Esophagus (tissue), 2 donors: ENCODE data around the gene TXNRD2. TPM values are rescaled to one million over a fixed set of nuclear protein-coding genes. Genes with fewer than 3 reads are reported as not detected.

ENCODE experiments used
- H3K27ac ChIP-seq, 2 donors: one replicate each; pipeline ENCODE4 v1.5.1; 2013; ENCODE audit warnings: low read depth in 2 of 2, mild to moderate bottlenecking in 2 of 2, inconsistent platforms in 1 of 2, low read length in 1 of 2, moderate library complexity in 1 of 2
- H3K27me3 ChIP-seq, 2 donors: one replicate each; pipeline ENCODE4 v1.6.1; 2013; ENCODE audit warnings: low read length in 2 of 2, control low read depth in 1 of 2, mild to moderate bottlenecking in 1 of 2; ENCODE audit not compliant: insufficient read depth in 2 of 2, control insufficient read depth in 1 of 2
- H3K36me3 ChIP-seq, 2 donors: one replicate each; pipeline ENCODE4 v1.6.1; 2013; ENCODE audit warnings: low read length in 1 of 2; ENCODE audit not compliant: control insufficient read depth in 2 of 2, insufficient read depth in 2 of 2
- H3K4me1 ChIP-seq, 2 donors: one replicate each; pipeline ENCODE4 v1.6.1; 2013; ENCODE audit warnings: low read length in 1 of 2; ENCODE audit not compliant: control insufficient read depth in 2 of 2, insufficient read depth in 2 of 2
- H3K4me3 ChIP-seq, 2 donors: one replicate each; pipeline ENCODE4 v1.5.1; 2013; ENCODE audit warnings: low read length in 2 of 2, mild to moderate bottlenecking in 2 of 2, low read depth in 1 of 2, moderate library complexity in 1 of 2
- H3K9me3 ChIP-seq, 2 donors: one replicate each; pipeline ENCODE4 v1.6.1; 2013; ENCODE audit warnings: mild to moderate bottlenecking in 2 of 2, low read depth in 1 of 2, low read length in 1 of 2, moderate library complexity in 1 of 2; ENCODE audit not compliant: control insufficient read depth in 2 of 2, insufficient read depth in 1 of 2
- WGBS, 2 donors: extraction: QIAGEN DNeasy Blood & Tissue Kit; methylation state at CpG; one replicate each; pipeline ENCODE4 v1.1.7; 2013; 5-methylcytosine and 5-hydroxymethylcytosine counted together
- polyA plus RNA-seq, 2 donors: library from polyadenylated mRNA; stranded (reverse); fragments of 200-250 nt; gene quantifications; one replicate each; pipeline ENCODE4 v1.2.3, GENCODE V29; 2013
- donor health status: healthy with polysubstance abuse.
- donor health status: Bipolar disorder and iron deficiency.

TXNRD2 gene
- polyA plus RNA-seq, 2 donors, result 9.6 to 20.6 TPM

- no peak overlapping the region for H3K4me3 ChIP-seq
- WGBS, 2 donors, result 81 to 86% methylated on average over 7 of the region's 7 CpGs
- H3K4me1 ChIP-seq, result peaks cover 0 to 12% of the 10 kb centered on the region in 2 donors
- no peaks in the 10 kb centered on the region for H3K9me3 ChIP-seq
- H3K27me3 ChIP-seq, result no peaks in the 10 kb centered on the region
- H3K36me3 ChIP-seq, result peaks cover 8 to 33% of the 10 kb centered on the region in 2 donors
- no peak overlapping the region for H3K27ac ChIP-seq
Measured at GRCh38 chr22:19967850-19968449, 26.3 kb upstream of the TXNRD2 start.

DNA sequence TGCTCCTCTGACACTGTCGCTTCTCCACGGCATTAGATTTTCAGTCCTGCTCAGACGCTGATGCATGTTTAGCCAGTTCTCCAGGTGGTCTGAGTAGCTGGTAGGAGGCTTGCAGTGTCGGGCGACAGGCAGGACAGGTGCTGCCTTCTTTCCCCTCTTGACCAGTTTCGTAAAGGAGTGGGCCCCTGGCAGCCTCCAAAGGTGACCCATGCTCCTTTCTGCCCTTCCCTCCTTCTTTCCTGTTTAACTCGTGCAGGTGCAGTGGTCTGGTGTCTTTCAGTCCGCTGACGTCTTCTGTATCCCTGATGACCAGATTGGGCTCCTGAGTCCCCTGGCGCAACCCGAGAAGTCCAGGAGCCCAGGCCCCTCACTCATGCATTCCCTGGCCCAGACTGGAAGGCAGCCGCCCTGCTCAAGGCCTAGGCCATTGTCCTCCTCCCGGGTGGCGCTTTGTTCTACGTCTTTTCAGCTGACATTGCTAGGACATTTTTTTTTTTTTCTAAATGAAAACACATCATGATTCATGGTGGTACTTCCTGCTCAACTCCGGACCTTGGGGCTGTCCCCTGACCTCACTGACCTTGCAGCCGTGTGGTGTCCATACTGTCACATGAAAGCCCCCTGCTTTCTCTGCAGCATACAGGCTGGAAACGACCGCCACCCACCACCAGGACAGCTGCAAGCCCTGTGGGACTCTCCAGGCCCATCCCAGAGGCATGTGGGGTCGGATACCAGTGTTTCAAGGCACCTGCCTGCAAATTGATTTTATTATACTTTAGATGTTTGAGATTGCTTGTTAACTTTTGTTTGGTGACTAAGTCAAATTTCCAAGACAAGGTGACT is 25.5 kb upstream of the TXNRD2 start:
- Histone ChIP-seq H3K4me1 (peaks cover 4 to 19% of the 10 kb centered on the region in 2 donors), H3K4me3 (no peak overlapping the region), H3K27ac (no peak overlapping the region), H3K27me3 (no peaks in the 10 kb centered on the region), H3K36me3 (peaks cover 8 to 33% of the 10 kb centered on the region in 2 donors), H3K9me3 (no peaks in the 10 kb centered on the region)
- 70 to 74% methylated on average over 20 of the region's 20 CpGs for WGBS, 2 donors

GRCh38 chr22:19965771-19966709 is 24.4 kb upstream of the TXNRD2 start:
- Histone ChIP-seq H3K27me3 (no peaks in the 10 kb centered on the region), H3K4me1 (peaks cover 4 to 24% of the 10 kb centered on the region in 2 donors), H3K4me3 (no peak overlapping the region), H3K27ac (no peak overlapping the region), H3K9me3 (no peaks in the 10 kb centered on the region), H3K36me3 (peaks cover 8 to 33% of the 10 kb centered on the region in 2 donors)
- WGBS, 2 donors, result 80 to 84% methylated on average over 10 of the region's 10 CpGs

- Histone ChIP-seq H3K36me3 (peaks cover 8 to 33% of the 10 kb centered on the region in 2 donors), H3K4me1 (peaks cover 4 to 24% of the 10 kb centered on the region in 2 donors), H3K4me3 (no peak overlapping the region), H3K27ac (no peak overlapping the region), H3K9me3 (no peaks in the 10 kb centered on the region), H3K27me3 (no peaks in the 10 kb centered on the region)
- WGBS, 2 donors, result 85 to 89% methylated on average over 15 of the region's 15 CpGs
Measured at GRCh38 chr22:19964701-19965386, 23.2 kb upstream of the TXNRD2 start.

GRCh38 chr22:19963863-19964642 is 22.4 kb upstream of the TXNRD2 start:
- H3K4me1 ChIP-seq, result peaks cover 9 to 30% of the 10 kb centered on the region in 2 donors
- peak overlapping the region in 1 of 2 donors; percentile 51 for H3K4me3 ChIP-seq
- no peak overlapping the region for H3K27ac ChIP-seq

DNA sequence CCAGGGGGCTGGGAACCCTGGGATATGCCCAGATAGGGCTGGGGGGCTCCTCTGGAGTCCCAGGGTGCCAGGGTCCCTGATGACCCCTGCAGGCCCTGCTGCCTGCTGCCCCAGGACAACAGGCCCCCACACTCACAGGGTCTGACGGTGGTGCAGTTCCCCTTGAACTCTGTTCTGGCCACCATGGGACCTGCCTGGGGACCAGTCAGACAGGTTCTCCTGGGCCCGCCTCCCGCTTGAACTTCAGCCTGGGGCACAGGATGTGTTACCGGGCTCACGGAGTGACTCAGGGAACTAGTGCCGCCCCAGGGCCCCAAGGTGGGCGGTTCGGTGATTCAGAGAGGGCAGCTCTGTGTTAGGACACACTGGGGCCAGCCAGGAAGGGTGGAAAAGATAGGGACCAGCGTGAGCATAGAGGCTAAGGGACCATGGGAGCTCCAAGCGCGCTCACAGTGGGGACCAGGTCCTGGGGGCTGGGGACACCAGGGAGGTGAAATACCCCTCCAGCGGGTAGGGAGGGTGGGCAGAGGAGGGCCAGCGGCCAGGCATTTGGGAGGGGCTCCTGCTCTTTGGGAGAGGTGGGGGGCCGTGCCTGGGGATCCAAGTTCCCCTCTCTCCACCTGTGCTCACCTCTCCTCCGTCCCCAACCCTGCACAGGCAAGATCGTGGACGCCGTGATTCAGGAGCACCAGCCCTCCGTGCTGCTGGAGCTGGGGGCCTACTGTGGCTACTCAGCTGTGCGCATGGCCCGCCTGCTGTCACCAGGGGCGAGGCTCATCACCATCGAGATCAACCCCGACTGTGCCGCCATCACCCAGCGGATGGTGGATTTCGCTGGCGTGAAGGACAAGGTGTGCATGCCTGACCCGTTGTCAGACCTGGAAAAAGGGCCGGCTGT is 21.5 kb upstream of the TXNRD2 start:
- H3K36me3 ChIP-seq, result peaks cover 3 to 27% of the 10 kb centered on the region in 2 donors
- WGBS, 2 donors, result 48% methylated on average over 30 of the region's 30 CpGs
- peak overlapping the region; percentile 88 to 91 for H3K27ac ChIP-seq
- H3K4me1 ChIP-seq, result peaks cover 9 to 33% of the 10 kb centered on the region in 2 donors
- H3K4me3 ChIP-seq, result peak overlapping the region; percentile 32 to 51
- no peaks in the 10 kb centered on the region for H3K27me3 ChIP-seq
- H3K9me3 ChIP-seq, result no peaks in the 10 kb centered on the region

More at GRCh38 chr22:19963863-19964642, 22.4 kb upstream of the TXNRD2 start:
- H3K36me3 ChIP-seq, result peaks cover 8 to 32% of the 10 kb centered on the region in 2 donors
- no peaks in the 10 kb centered on the region for H3K9me3 ChIP-seq
- no peaks in the 10 kb centered on the region for H3K27me3 ChIP-seq
- WGBS, 2 donors, result 70 to 82% methylated on average over 12 of the region's 12 CpGs

- H3K4me1 ChIP-seq, result peaks cover 9 to 35% of the 10 kb centered on the region in 2 donors
- peak overlapping the region; percentile 88 to 91 for H3K27ac ChIP-seq
- H3K36me3 ChIP-seq, result peaks cover 0 to 21% of the 10 kb centered on the region in 2 donors
- 24 to 35% methylated on average over 21 to 22 of the region's 22 CpGs for WGBS, 2 donors
- peak overlapping the region; percentile 28 to 44 for H3K4me3 ChIP-seq
- no peaks in the 10 kb centered on the region for H3K27me3 ChIP-seq
- H3K9me3 ChIP-seq, result no peaks in the 10 kb centered on the region
Measured at GRCh38 chr22:19962246-19962908, 20.8 kb upstream of the TXNRD2 start.
